CD14-positive monocyte (primary cell): ENCODE data around the gene DPYSL3. TPM values are rescaled to one million over a fixed set of nuclear protein-coding genes. Genes with fewer than 3 reads are reported as not detected.

Experiments used
- DNase-seq, 3 donors: peaks; one replicate each; pipeline ENCODE4 v3.0.0-alpha.2; 2011 to 2022
- H2AFZ ChIP-seq: 2 replicates; pipeline ENCODE4 v1.6.0; 2012; ENCODE audit warnings: mild to moderate bottlenecking, low read depth, low read length, inconsistent platforms; ENCODE audit not compliant: insufficient read depth, poor library complexity, severe bottlenecking
- H3K27ac ChIP-seq, 2 donors: 1 replicate in 1 of 2; 2 replicates in 1 of 2; pipeline ENCODE4 v1.5.1; 2012 to 2013; ENCODE audit warnings: low read length in 2 of 2, control low read depth in 1 of 2, inconsistent platforms in 1 of 2, low read depth in 1 of 2, mild to moderate bottlenecking in 1 of 2
- H3K27me3 ChIP-seq, 2 donors: one replicate each; pipeline versions ENCODE4 v1.6.0 to v1.6.1; 2011 to 2013; ENCODE audit warnings: low read length in 2 of 2; ENCODE audit not compliant: control insufficient read depth in 2 of 2, insufficient read depth in 2 of 2
- H3K36me3 ChIP-seq, 2 donors: replicated peaks in 1 of 2; 1 replicate in 1 of 2; 2 replicates in 1 of 2; pipeline versions ENCODE4 v1.5.1 to v1.6.1; 2012 to 2013; ENCODE audit warnings: low read length in 2 of 2, control low read depth in 1 of 2, inconsistent platforms in 1 of 2, mild to moderate bottlenecking in 1 of 2; ENCODE audit not compliant: insufficient read depth in 2 of 2, control insufficient read depth in 1 of 2
- H3K4me1 ChIP-seq, 2 donors: 1 replicate in 1 of 2; 2 replicates in 1 of 2; pipeline versions ENCODE4 v1.5.1 to v1.6.1; 2012 to 2013; ENCODE audit warnings: low read length in 2 of 2, control low read depth in 1 of 2, inconsistent platforms in 1 of 2, mild to moderate bottlenecking in 1 of 2, moderate library complexity in 1 of 2; ENCODE audit not compliant: insufficient read depth in 2 of 2, control insufficient read depth in 1 of 2
- H3K4me2 ChIP-seq: replicated peaks from 2 replicates; pipeline ENCODE3; 2012; ENCODE audit warnings: low read length, moderate library complexity, mild to moderate bottlenecking; ENCODE audit not compliant: poor library complexity, severe bottlenecking; ENCODE audit errors: extremely low read depth
- H3K4me3 ChIP-seq, 3 experiments: fragments of 200-600 bp in 1 of 3; sonication (generic) in 1 of 3; replicated peaks in 1 of 3; 1 replicate in 2 of 3; 2 replicates in 1 of 3; pipeline ENCODE4 v1.5.1; 2011 to 2013; ENCODE audit warnings: low read length in 3 of 3, mild to moderate bottlenecking in 3 of 3, control low read depth in 2 of 3, low read depth in 2 of 3, inconsistent platforms in 1 of 3, moderate library complexity in 1 of 3
- H3K79me2 ChIP-seq: 2 replicates; pipeline ENCODE4 v1.6.0; 2012; ENCODE audit warnings: mild to moderate bottlenecking, control low read depth, inconsistent platforms, low read length, moderate library complexity; ENCODE audit not compliant: insufficient read depth
- H3K9ac ChIP-seq: 2 replicates; pipeline ENCODE4 v1.6.0; 2017; ENCODE audit warnings: low read length, mild to moderate bottlenecking; ENCODE audit not compliant: insufficient read depth, poor library complexity, severe bottlenecking
- H3K9me3 ChIP-seq, 2 donors: replicated peaks in 1 of 2; 1 replicate in 1 of 2; 2 replicates in 1 of 2; pipeline versions ENCODE4 v1.5.1 to v1.6.1; 2012 to 2013; ENCODE audit warnings: low read length in 2 of 2, control low read depth in 1 of 2; ENCODE audit not compliant: control insufficient read depth in 1 of 2, insufficient read depth in 1 of 2
- H4K20me1 ChIP-seq: 2 replicates; pipeline ENCODE4 v1.6.0; 2012; ENCODE audit warnings: mild to moderate bottlenecking, low read length, control low read depth, moderate library complexity; ENCODE audit not compliant: insufficient read depth
- H3K27ac Mint-ChIP-seq, 7 donors: one replicate each; pipeline ENCODE4 v1.8.0; 2020; ENCODE audit warnings: mild to moderate bottlenecking in 7 of 7, mixed read lengths in 7 of 7, moderate library complexity in 6 of 7, inconsistent platforms in 2 of 7
- H3K27me3 Mint-ChIP-seq, 3 donors: one replicate each; pipeline ENCODE4 v1.8.0; 2021 to 2022; ENCODE audit warnings: low read depth in 3 of 3, mild to moderate bottlenecking in 3 of 3, mixed read lengths in 3 of 3, moderate library complexity in 3 of 3, inconsistent platforms in 1 of 3
- H3K36me3 Mint-ChIP-seq, 2 donors: one replicate each; pipeline ENCODE4 v1.8.0; 2020; ENCODE audit warnings: mixed read lengths in 2 of 2, inconsistent platforms in 1 of 2, mild to moderate bottlenecking in 1 of 2
- H3K4me1 Mint-ChIP-seq: one replicate; pipeline ENCODE4 v1.8.0; 2020; ENCODE audit warnings: mild to moderate bottlenecking, mixed read lengths
- H3K4me3 Mint-ChIP-seq, 2 donors: one replicate each; pipeline ENCODE4 v1.8.0; 2020; ENCODE audit warnings: mild to moderate bottlenecking in 2 of 2, mixed read lengths in 2 of 2, moderate library complexity in 1 of 2
- H3K9me3 Mint-ChIP-seq, 7 donors: one replicate each; pipeline ENCODE4 v1.8.0; 2020 to 2022; ENCODE audit warnings: mixed read lengths in 7 of 7, mild to moderate bottlenecking in 6 of 7, moderate library complexity in 6 of 7, inconsistent platforms in 2 of 7
- WGBS: methylation state at CpG from one replicate; pipeline ENCODE4 v1.1.5; 2013; ENCODE audit warnings: missing lambda C conversion rate; ENCODE audit not compliant: insufficient coverage; 5-methylcytosine and 5-hydroxymethylcytosine counted together
- intact Hi-C, 2 donors: fragments of 100-400 bp; cut with micrococcal nuclease; formaldehyde crosslinking; loops; one replicate each; pipeline versions ENCODE4 v1.15.0 to v1.15.1; 2023
- polyA plus RNA-seq, 3 donors: library from polyadenylated mRNA; depleted of rRNA in 1 of 3; unstranded in 2 of 3; stranded (reverse) in 1 of 3; fragments of 300-500 nt in 2 of 3; fragments of >200 nt in 1 of 3; fragmentation: Illumina TruSeq in 2 of 3; gene quantifications; 1 replicate in 2 of 3; 2 replicates in 1 of 3; pipeline ENCODE4 v1.2.3, GENCODE V29; 2012 to 2021
- TF ChIP-seq, protein P1 (sequence below): fragments of 200-600 bp; IDR thresholded peaks from one replicate; pipeline ENCODE4 v1.8.0; 2022; ENCODE audit warnings: antibody characterized with exemption, mild to moderate bottlenecking

The DPYSL3 gene
- polyA plus RNA-seq, 3 donors, result 0.05 TPM; not detected in 2

DNA sequence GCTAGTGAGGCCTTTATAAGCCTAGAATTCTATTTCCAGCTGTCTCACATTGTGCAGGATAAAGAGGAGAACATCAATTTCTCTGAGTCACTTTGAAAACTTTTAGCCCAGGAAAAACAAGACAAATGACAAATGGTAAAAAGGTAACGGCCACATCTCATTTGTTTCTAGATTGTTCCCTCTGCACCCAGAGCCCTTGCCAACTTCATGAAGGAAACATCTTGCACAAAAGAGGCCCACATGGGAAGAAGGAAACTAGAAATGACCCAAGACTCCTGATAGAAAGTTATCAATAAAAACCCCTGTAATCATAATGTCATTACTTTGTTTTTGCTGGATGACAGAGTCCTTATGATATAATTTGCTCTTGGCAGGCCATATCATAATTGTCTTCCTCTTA lies 5.3 kb downstream of the DPYSL3 start:
- no peak overlapping the region for H3K4me3 Mint-ChIP-seq
- H3K4me2 ChIP-seq, result no peak overlapping the region
- H3K4me3 ChIP-seq, result no peak overlapping the region
- H3K4me1 ChIP-seq, result peaks cover 5 to 7% of the 10 kb centered on the region in 2 donors
- TF ChIP-seq, protein P1, sequence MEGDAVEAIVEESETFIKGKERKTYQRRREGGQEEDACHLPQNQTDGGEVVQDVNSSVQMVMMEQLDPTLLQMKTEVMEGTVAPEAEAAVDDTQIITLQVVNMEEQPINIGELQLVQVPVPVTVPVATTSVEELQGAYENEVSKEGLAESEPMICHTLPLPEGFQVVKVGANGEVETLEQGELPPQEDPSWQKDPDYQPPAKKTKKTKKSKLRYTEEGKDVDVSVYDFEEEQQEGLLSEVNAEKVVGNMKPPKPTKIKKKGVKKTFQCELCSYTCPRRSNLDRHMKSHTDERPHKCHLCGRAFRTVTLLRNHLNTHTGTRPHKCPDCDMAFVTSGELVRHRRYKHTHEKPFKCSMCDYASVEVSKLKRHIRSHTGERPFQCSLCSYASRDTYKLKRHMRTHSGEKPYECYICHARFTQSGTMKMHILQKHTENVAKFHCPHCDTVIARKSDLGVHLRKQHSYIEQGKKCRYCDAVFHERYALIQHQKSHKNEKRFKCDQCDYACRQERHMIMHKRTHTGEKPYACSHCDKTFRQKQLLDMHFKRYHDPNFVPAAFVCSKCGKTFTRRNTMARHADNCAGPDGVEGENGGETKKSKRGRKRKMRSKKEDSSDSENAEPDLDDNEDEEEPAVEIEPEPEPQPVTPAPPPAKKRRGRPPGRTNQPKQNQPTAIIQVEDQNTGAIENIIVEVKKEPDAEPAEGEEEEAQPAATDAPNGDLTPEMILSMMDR, result no peak
- H3K36me3 Mint-ChIP-seq, result peaks cover 0 to 3% of the 10 kb centered on the region in 2 donors
- WGBS, result no CpG with 5 or more reads among the region's 1 CpG
- H3K9ac ChIP-seq, result no peak overlapping the region
- H3K27me3 Mint-ChIP-seq, result peaks cover 22 to 27% (median 24%) of the 10 kb centered on the region in 3 donors
- H3K27ac ChIP-seq, result no peak overlapping the region
- peaks cover 0 to 7% (median 0%) of the 10 kb centered on the region in 7 donors for H3K9me3 Mint-ChIP-seq
- DNase-seq, result no peak
- H3K9me3 ChIP-seq, result peaks cover 0 to 4% of the 10 kb centered on the region in 2 donors
- no peak overlapping the region for H3K27ac Mint-ChIP-seq
- H3K4me1 Mint-ChIP-seq, result peaks cover 7% of the 10 kb centered on the region
- no peaks in the 10 kb centered on the region for H3K36me3 ChIP-seq
- H2AFZ ChIP-seq, result no peak overlapping the region
- H4K20me1 ChIP-seq, result no peaks in the 10 kb centered on the region
- H3K79me2 ChIP-seq, result no peaks in the 10 kb centered on the region
- intact Hi-C loops, result no loop called here
- H3K27me3 ChIP-seq, result peaks cover 19 to 31% of the 10 kb centered on the region in 2 donors

- peaks cover 17 to 21% (median 20%) of the 10 kb centered on the region in 3 donors for H3K27me3 Mint-ChIP-seq
- Histone ChIP-seq H3K27me3 (peaks cover 16 to 26% of the 10 kb centered on the region in 2 donors), H3K4me1 (peaks cover under 1 to 1% of the 10 kb centered on the region in 2 donors), H3K9me3 (peaks cover 0 to 4% of the 10 kb centered on the region in 2 donors), H3K27ac (no peak overlapping the region), H3K4me3 (no peak overlapping the region), H3K36me3 (no peaks in the 10 kb centered on the region), H4K20me1 (no peaks in the 10 kb centered on the region), H2AFZ (no peak overlapping the region), H3K79me2 (no peaks in the 10 kb centered on the region), H3K9ac (no peak overlapping the region), H3K4me2 (no peak overlapping the region)
- WGBS, result 72% methylated on average over 3 of the region's 3 CpGs
- H3K9me3 Mint-ChIP-seq, result peaks cover 0 to 7% (median 0%) of the 10 kb centered on the region in 7 donors
- intact Hi-C loops, result no loop called here
- H3K4me1 Mint-ChIP-seq, result peaks cover 3% of the 10 kb centered on the region
- DNase-seq, result no peak
- peaks cover 0 to 3% of the 10 kb centered on the region in 2 donors for H3K36me3 Mint-ChIP-seq
- H3K27ac Mint-ChIP-seq, result no peak overlapping the region
- H3K4me3 Mint-ChIP-seq, result no peak overlapping the region
- TF ChIP-seq, protein P1, result no peak
These were observed 5.9 kb downstream of the DPYSL3 start for GRCh38 chr5:147504011-147504410.
